ENCODE results near the gene TMSB10. TPM values are rescaled to one million over a fixed set of nuclear protein-coding genes. Genes with fewer than 3 reads are reported as not detected.

Gene TMSB10
- total and polyA plus RNA-seq, 2 of the 13 experiments (the other 11 are each of a cell fraction or from before 2014, with no cell fraction given) = 665 to 708 TPM

DNA sequence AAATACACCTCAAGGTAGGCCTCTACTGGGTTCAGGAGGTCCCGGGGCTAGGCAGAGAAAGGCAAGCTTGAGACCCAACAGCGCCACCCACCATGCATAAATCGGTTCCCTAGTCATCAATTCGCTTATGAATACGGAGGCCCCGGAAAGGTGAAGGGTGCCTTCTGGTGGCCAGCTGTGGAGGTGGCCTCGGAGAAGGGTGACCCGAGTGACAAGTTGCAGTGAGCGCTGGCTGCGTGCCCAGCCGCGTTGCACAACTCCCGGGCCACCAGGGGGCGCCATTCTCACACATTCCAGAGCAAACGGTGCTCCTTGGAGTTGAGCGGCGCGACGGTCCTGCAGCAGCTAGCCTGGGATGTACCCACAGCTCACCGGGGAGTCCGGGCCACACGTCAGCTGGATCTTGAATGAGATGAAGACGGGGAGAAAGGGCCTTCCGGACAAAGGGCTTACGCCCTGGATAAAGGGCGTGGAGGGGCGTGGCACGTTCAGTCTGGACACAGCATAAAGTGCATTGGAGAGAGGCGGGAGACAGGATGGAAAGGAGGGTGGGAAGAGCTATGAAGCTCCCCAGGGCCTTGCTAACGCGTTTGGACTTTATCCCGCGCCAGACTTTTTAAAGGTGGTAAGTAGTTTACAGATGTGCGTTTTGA, 20.4 kb downstream of the TMSB10 start (continued):
- TF ChIP-seq, protein P1, sequence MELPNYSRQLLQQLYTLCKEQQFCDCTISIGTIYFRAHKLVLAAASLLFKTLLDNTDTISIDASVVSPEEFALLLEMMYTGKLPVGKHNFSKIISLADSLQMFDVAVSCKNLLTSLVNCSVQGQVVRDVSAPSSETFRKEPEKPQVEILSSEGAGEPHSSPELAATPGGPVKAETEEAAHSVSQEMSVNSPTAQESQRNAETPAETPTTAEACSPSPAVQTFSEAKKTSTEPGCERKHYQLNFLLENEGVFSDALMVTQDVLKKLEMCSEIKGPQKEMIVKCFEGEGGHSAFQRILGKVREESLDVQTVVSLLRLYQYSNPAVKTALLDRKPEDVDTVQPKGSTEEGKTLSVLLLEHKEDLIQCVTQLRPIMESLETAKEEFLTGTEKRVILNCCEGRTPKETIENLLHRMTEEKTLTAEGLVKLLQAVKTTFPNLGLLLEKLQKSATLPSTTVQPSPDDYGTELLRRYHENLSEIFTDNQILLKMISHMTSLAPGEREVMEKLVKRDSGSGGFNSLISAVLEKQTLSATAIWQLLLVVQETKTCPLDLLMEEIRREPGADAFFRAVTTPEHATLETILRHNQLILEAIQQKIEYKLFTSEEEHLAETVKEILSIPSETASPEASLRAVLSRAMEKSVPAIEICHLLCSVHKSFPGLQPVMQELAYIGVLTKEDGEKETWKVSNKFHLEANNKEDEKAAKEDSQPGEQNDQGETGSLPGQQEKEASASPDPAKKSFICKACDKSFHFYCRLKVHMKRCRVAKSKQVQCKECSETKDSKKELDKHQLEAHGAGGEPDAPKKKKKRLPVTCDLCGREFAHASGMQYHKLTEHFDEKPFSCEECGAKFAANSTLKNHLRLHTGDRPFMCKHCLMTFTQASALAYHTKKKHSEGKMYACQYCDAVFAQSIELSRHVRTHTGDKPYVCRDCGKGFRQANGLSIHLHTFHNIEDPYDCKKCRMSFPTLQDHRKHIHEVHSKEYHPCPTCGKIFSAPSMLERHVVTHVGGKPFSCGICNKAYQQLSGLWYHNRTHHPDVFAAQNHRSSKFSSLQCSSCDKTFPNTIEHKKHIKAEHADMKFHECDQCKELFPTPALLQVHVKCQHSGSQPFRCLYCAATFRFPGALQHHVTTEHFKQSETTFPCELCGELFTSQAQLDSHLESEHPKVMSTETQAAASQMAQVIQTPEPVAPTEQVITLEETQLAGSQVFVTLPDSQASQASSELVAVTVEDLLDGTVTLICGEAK (IDR thresholded peaks at IDR 0.05) = no peak
- TF ChIP-seq, protein P1 (CRISPR knock-in tag; IDR thresholded peaks at IDR 0.05) = peak; percentile 62; the same call in 1 of the 2 replicates
- TF ChIP-seq CCAR2 (optimal IDR thresholded peaks at IDR 0.05; ENCODE audit: low read depth, low read length) = peak; percentile 67
- no peak for TF ChIP-seq GPBP1L1 (CRISPR knock-in tag; IDR thresholded peaks at IDR 0.05)
- TF ChIP-seq DNMT1 (CRISPR knock-in tag; IDR thresholded peaks at IDR 0.05) = peak; percentile 98
- TF ChIP-seq ATF2 (CRISPR knock-in tag; IDR thresholded peaks at IDR 0.05) = peak; percentile 96
- no peak for TF ChIP-seq CBX2 (IDR thresholded peaks at IDR 0.05; ENCODE audit: low read depth, low read length)
- TF ChIP-seq CBX2 (CRISPR knock-in tag; IDR thresholded peaks at IDR 0.05; ENCODE audit: low read depth) = peak; percentile 84
- TF ChIP-seq ZNF30 (CRISPR knock-in tag; IDR thresholded peaks at IDR 0.05) = no peak
- TF ChIP-seq, protein P2, sequence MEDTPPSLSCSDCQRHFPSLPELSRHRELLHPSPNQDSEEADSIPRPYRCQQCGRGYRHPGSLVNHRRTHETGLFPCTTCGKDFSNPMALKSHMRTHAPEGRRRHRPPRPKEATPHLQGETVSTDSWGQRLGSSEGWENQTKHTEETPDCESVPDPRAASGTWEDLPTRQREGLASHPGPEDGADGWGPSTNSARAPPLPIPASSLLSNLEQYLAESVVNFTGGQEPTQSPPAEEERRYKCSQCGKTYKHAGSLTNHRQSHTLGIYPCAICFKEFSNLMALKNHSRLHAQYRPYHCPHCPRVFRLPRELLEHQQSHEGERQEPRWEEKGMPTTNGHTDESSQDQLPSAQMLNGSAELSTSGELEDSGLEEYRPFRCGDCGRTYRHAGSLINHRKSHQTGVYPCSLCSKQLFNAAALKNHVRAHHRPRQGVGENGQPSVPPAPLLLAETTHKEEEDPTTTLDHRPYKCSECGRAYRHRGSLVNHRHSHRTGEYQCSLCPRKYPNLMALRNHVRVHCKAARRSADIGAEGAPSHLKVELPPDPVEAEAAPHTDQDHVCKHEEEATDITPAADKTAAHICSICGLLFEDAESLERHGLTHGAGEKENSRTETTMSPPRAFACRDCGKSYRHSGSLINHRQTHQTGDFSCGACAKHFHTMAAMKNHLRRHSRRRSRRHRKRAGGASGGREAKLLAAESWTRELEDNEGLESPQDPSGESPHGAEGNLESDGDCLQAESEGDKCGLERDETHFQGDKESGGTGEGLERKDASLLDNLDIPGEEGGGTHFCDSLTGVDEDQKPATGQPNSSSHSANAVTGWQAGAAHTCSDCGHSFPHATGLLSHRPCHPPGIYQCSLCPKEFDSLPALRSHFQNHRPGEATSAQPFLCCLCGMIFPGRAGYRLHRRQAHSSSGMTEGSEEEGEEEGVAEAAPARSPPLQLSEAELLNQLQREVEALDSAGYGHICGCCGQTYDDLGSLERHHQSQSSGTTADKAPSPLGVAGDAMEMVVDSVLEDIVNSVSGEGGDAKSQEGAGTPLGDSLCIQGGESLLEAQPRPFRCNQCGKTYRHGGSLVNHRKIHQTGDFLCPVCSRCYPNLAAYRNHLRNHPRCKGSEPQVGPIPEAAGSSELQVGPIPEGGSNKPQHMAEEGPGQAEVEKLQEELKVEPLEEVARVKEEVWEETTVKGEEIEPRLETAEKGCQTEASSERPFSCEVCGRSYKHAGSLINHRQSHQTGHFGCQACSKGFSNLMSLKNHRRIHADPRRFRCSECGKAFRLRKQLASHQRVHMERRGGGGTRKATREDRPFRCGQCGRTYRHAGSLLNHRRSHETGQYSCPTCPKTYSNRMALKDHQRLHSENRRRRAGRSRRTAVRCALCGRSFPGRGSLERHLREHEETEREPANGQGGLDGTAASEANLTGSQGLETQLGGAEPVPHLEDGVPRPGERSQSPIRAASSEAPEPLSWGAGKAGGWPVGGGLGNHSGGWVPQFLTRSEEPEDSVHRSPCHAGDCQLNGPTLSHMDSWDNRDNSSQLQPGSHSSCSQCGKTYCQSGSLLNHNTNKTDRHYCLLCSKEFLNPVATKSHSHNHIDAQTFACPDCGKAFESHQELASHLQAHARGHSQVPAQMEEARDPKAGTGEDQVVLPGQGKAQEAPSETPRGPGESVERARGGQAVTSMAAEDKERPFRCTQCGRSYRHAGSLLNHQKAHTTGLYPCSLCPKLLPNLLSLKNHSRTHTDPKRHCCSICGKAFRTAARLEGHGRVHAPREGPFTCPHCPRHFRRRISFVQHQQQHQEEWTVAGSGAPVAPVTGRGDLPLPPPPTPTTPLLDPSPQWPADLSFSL (CRISPR knock-in tag; IDR thresholded peaks at IDR 0.05) = no peak

All from HepG2 (cell line).